ENCODE data around the gene KIF26B. TPM values are rescaled to one million over a fixed set of nuclear protein-coding genes. Genes with fewer than 3 reads are reported as not detected.

The KIF26B gene
- total and polyA plus RNA-seq, 2 donors: 0.43 to 1.6 TPM

GRCh38 chr1:245748240-245748639 is 593.5 kb downstream of the KIF26B start:
- WGBS: 77% methylated on average over 10 of the region's 10 CpGs
- Histone ChIP-seq H3K4me1 (ENCODE audit: control insufficient read depth in 2 of 2, insufficient read depth in 2 of 2, low read length in 2 of 2) (no peaks in the 10 kb centered on the region), H3K4me3 (ENCODE audit: low read length in 2 of 2) (no peak overlapping the region), H3K9me3 (ENCODE audit: control insufficient read depth in 2 of 2, insufficient read depth in 1 of 2, low read length in 1 of 2) (no peaks in the 10 kb centered on the region), H3K27ac (ENCODE audit: low read depth in 1 of 2, low read length in 1 of 2) (no peak overlapping the region), H3K27me3 (ENCODE audit: control insufficient read depth in 2 of 2, insufficient read depth in 1 of 2, low read length in 1 of 2) (no peaks in the 10 kb centered on the region), H3K36me3 (ENCODE audit: control insufficient read depth in 2 of 2, insufficient read depth in 2 of 2, low read length in 1 of 2) (peaks cover 0 to 3% of the 10 kb centered on the region in 2 donors)
- no peak for DNase-seq (ENCODE audit: low read depth in 6 of 9, low spot score in 9 of 9)

GRCh38 chr1:245748646-245749045 is 593.9 kb downstream of the KIF26B start:
- Histone ChIP-seq H3K9me3 (ENCODE audit: control insufficient read depth in 2 of 2, insufficient read depth in 1 of 2, low read length in 1 of 2) (no peaks in the 10 kb centered on the region), H3K4me3 (ENCODE audit: low read length in 2 of 2) (no peak overlapping the region), H3K4me1 (ENCODE audit: control insufficient read depth in 2 of 2, insufficient read depth in 2 of 2, low read length in 2 of 2) (no peaks in the 10 kb centered on the region), H3K27ac (ENCODE audit: low read depth in 1 of 2, low read length in 1 of 2) (no peak overlapping the region), H3K27me3 (ENCODE audit: control insufficient read depth in 2 of 2, insufficient read depth in 1 of 2, low read length in 1 of 2) (no peaks in the 10 kb centered on the region), H3K36me3 (ENCODE audit: control insufficient read depth in 2 of 2, insufficient read depth in 2 of 2, low read length in 1 of 2) (peaks cover 0 to 3% of the 10 kb centered on the region in 2 donors)
- DNase-seq (ENCODE audit: low read depth in 6 of 9, low spot score in 9 of 9): no peak
- 96% methylated on average over 3 of the region's 3 CpGs for WGBS

- H3K9me3 ChIP-seq (ENCODE audit: control insufficient read depth in 2 of 2, insufficient read depth in 1 of 2, low read length in 1 of 2): no peaks in the 10 kb centered on the region
- DNase-seq (ENCODE audit: low read depth in 6 of 9, low spot score in 9 of 9): no peak
- H3K4me1 ChIP-seq (ENCODE audit: control insufficient read depth in 2 of 2, insufficient read depth in 2 of 2, low read length in 2 of 2): no peaks in the 10 kb centered on the region
- H3K4me3 ChIP-seq (ENCODE audit: low read length in 2 of 2): no peak overlapping the region
- H3K27ac ChIP-seq (ENCODE audit: low read depth in 1 of 2, low read length in 1 of 2): no peak overlapping the region
- H3K36me3 ChIP-seq (ENCODE audit: control insufficient read depth in 2 of 2, insufficient read depth in 2 of 2, low read length in 1 of 2): peaks cover 0 to 3% of the 10 kb centered on the region in 2 donors
- H3K27me3 ChIP-seq (ENCODE audit: control insufficient read depth in 2 of 2, insufficient read depth in 1 of 2, low read length in 1 of 2): no peaks in the 10 kb centered on the region
- WGBS: 96% methylated on average over 3 of the region's 3 CpGs
Observed at GRCh38 chr1:245749053-245749452, 594.3 kb downstream of the KIF26B start.

GRCh38 chr1:245750261-245750660 is 595.5 kb downstream of the KIF26B start:
- Histone ChIP-seq H3K27ac (ENCODE audit: low read depth in 1 of 2, low read length in 1 of 2) (no peak overlapping the region), H3K4me1 (ENCODE audit: control insufficient read depth in 2 of 2, insufficient read depth in 2 of 2, low read length in 2 of 2) (peaks cover 0 to 3% of the 10 kb centered on the region in 2 donors), H3K9me3 (ENCODE audit: control insufficient read depth in 2 of 2, insufficient read depth in 1 of 2, low read length in 1 of 2) (peaks cover 0 to 4% of the 10 kb centered on the region in 2 donors), H3K27me3 (ENCODE audit: control insufficient read depth in 2 of 2, insufficient read depth in 1 of 2, low read length in 1 of 2) (no peaks in the 10 kb centered on the region), H3K4me3 (ENCODE audit: low read length in 2 of 2) (no peak overlapping the region), H3K36me3 (ENCODE audit: control insufficient read depth in 2 of 2, insufficient read depth in 2 of 2, low read length in 1 of 2) (peaks cover 0 to 3% of the 10 kb centered on the region in 2 donors)
- 95% methylated on average over 3 of the region's 3 CpGs for WGBS
- no peak for DNase-seq (ENCODE audit: low read depth in 6 of 9, low spot score in 9 of 9)

- Histone ChIP-seq H3K4me3 (ENCODE audit: low read length in 2 of 2) (no peak overlapping the region), H3K36me3 (ENCODE audit: control insufficient read depth in 2 of 2, insufficient read depth in 2 of 2, low read length in 1 of 2) (peaks cover 0 to 3% of the 10 kb centered on the region in 2 donors), H3K9me3 (ENCODE audit: control insufficient read depth in 2 of 2, insufficient read depth in 1 of 2, low read length in 1 of 2) (peaks cover 0 to 4% of the 10 kb centered on the region in 2 donors), H3K4me1 (ENCODE audit: control insufficient read depth in 2 of 2, insufficient read depth in 2 of 2, low read length in 2 of 2) (peaks cover 0 to 3% of the 10 kb centered on the region in 2 donors), H3K27ac (ENCODE audit: low read depth in 1 of 2, low read length in 1 of 2) (no peak overlapping the region), H3K27me3 (ENCODE audit: control insufficient read depth in 2 of 2, insufficient read depth in 1 of 2, low read length in 1 of 2) (no peaks in the 10 kb centered on the region)
- DNase-seq (ENCODE audit: low read depth in 6 of 9, low spot score in 9 of 9): no peak
- WGBS: 90% methylated on average over 4 of the region's 4 CpGs
Observed at GRCh38 chr1:245751116-245751515, 596.3 kb downstream of the KIF26B start.

GRCh38 chr1:245751726-245752470 is 597.1 kb downstream of the KIF26B start:
- H3K27me3 ChIP-seq (ENCODE audit: control insufficient read depth in 2 of 2, insufficient read depth in 1 of 2, low read length in 1 of 2): no peaks in the 10 kb centered on the region
- 96% methylated on average over 12 of the region's 12 CpGs for WGBS
- no peak for DNase-seq (ENCODE audit: low read depth in 6 of 9, low spot score in 9 of 9)
- H3K36me3 ChIP-seq (ENCODE audit: control insufficient read depth in 2 of 2, insufficient read depth in 2 of 2, low read length in 1 of 2): peaks cover 0 to 3% of the 10 kb centered on the region in 2 donors
- peaks cover 0 to 4% of the 10 kb centered on the region in 2 donors for H3K9me3 ChIP-seq (ENCODE audit: control insufficient read depth in 2 of 2, insufficient read depth in 1 of 2, low read length in 1 of 2)
- H3K4me1 ChIP-seq (ENCODE audit: control insufficient read depth in 2 of 2, insufficient read depth in 2 of 2, low read length in 2 of 2): peaks cover 0 to 3% of the 10 kb centered on the region in 2 donors
- no peak overlapping the region for H3K4me3 ChIP-seq (ENCODE audit: low read length in 2 of 2)
- no peak overlapping the region for H3K27ac ChIP-seq (ENCODE audit: low read depth in 1 of 2, low read length in 1 of 2)

GRCh38 chr1:245752561-245752960 is 597.8 kb downstream of the KIF26B start:
- DNase-seq (ENCODE audit: low read depth in 6 of 9, low spot score in 9 of 9): no peak
- no peak overlapping the region for H3K4me3 ChIP-seq (ENCODE audit: low read length in 2 of 2)
- WGBS: 97% methylated on average over 3 of the region's 3 CpGs

GRCh38 chr1:245753807-245754206 is 599.0 kb downstream of the KIF26B start:
- H3K27ac ChIP-seq (ENCODE audit: low read depth in 1 of 2, low read length in 1 of 2): no peak overlapping the region
- no peaks in the 10 kb centered on the region for H3K27me3 ChIP-seq (ENCODE audit: control insufficient read depth in 2 of 2, insufficient read depth in 1 of 2, low read length in 1 of 2)
- H3K36me3 ChIP-seq (ENCODE audit: control insufficient read depth in 2 of 2, insufficient read depth in 2 of 2, low read length in 1 of 2): no peaks in the 10 kb centered on the region
- H3K4me3 ChIP-seq (ENCODE audit: low read length in 2 of 2): no peak overlapping the region
- H3K4me1 ChIP-seq (ENCODE audit: control insufficient read depth in 2 of 2, insufficient read depth in 2 of 2, low read length in 2 of 2): peaks cover 0 to 3% of the 10 kb centered on the region in 2 donors
- no peak for DNase-seq (ENCODE audit: low read depth in 6 of 9, low spot score in 9 of 9)
- peaks cover 0 to 4% of the 10 kb centered on the region in 2 donors for H3K9me3 ChIP-seq (ENCODE audit: control insufficient read depth in 2 of 2, insufficient read depth in 1 of 2, low read length in 1 of 2)
- 97% methylated on average over 2 of the region's 2 CpGs for WGBS

More at GRCh38 chr1:245752561-245752960, 597.8 kb downstream of the KIF26B start:
- H3K36me3 ChIP-seq (ENCODE audit: control insufficient read depth in 2 of 2, insufficient read depth in 2 of 2, low read length in 1 of 2): peaks cover 0 to 3% of the 10 kb centered on the region in 2 donors
- H3K27ac ChIP-seq (ENCODE audit: low read depth in 1 of 2, low read length in 1 of 2): peak overlapping the region in 1 of 2 donors; percentile 8
- H3K9me3 ChIP-seq (ENCODE audit: control insufficient read depth in 2 of 2, insufficient read depth in 1 of 2, low read length in 1 of 2): peaks cover 0 to 4% of the 10 kb centered on the region in 2 donors
- H3K4me1 ChIP-seq (ENCODE audit: control insufficient read depth in 2 of 2, insufficient read depth in 2 of 2, low read length in 2 of 2): peaks cover 0 to 3% of the 10 kb centered on the region in 2 donors
- H3K27me3 ChIP-seq (ENCODE audit: control insufficient read depth in 2 of 2, insufficient read depth in 1 of 2, low read length in 1 of 2): no peaks in the 10 kb centered on the region

- peaks cover 0 to 4% of the 10 kb centered on the region in 2 donors for H3K9me3 ChIP-seq (ENCODE audit: control insufficient read depth in 2 of 2, insufficient read depth in 1 of 2, low read length in 1 of 2)
- no peaks in the 10 kb centered on the region for H3K27me3 ChIP-seq (ENCODE audit: control insufficient read depth in 2 of 2, insufficient read depth in 1 of 2, low read length in 1 of 2)
- peak in 1 of 9 donors; percentile 12 for DNase-seq (ENCODE audit: low read depth in 6 of 9, low spot score in 9 of 9)
- peaks cover 0 to 3% of the 10 kb centered on the region in 2 donors for H3K4me1 ChIP-seq (ENCODE audit: control insufficient read depth in 2 of 2, insufficient read depth in 2 of 2, low read length in 2 of 2)
- H3K27ac ChIP-seq (ENCODE audit: low read depth in 1 of 2, low read length in 1 of 2): no peak overlapping the region
- WGBS: 97% methylated on average over 3 of the region's 3 CpGs
- H3K36me3 ChIP-seq (ENCODE audit: control insufficient read depth in 2 of 2, insufficient read depth in 2 of 2, low read length in 1 of 2): no peaks in the 10 kb centered on the region
- no peak overlapping the region for H3K4me3 ChIP-seq (ENCODE audit: low read length in 2 of 2)
Observed at GRCh38 chr1:245754463-245754961, 599.7 kb downstream of the KIF26B start.

All from thymus (tissue), 11 donors.